Nucleus accumbens (tissue), 56 donors: Measurements from ENCODE around the gene CDH23.

Experiments
- DNase-seq, 56 donors: peaks; one replicate each; lab custom pipeline; 2025; lab: John Stamatoyannopoulos, UW

CDH23 gene

GRCh38 chr10:71719464-71720201 is 322.9 kb downstream of the CDH23 start, which contains the start of gene C10orf105:
TSS of gene C10orf105 (minus strand) at chr10:71719778. CDS start at chr10:71716337, 3,441 bp downstream.
- DNase-seq: peak in 13 of 56 donors; percentile 20 to 72 (median 50)

- peak in 4 of 56 donors; percentile 43 to 72 (median 56) for DNase-seq
These were observed 323.6 kb downstream of the CDH23 start for GRCh38 chr10:71720288-71720687.

GRCh38 chr10:71721313-71721712 is 324.6 kb downstream of the CDH23 start:
- no peak for DNase-seq

GRCh38 chr10:71722849-71723248 is 326.1 kb downstream of the CDH23 start:
- DNase-seq: no peak

DNA sequence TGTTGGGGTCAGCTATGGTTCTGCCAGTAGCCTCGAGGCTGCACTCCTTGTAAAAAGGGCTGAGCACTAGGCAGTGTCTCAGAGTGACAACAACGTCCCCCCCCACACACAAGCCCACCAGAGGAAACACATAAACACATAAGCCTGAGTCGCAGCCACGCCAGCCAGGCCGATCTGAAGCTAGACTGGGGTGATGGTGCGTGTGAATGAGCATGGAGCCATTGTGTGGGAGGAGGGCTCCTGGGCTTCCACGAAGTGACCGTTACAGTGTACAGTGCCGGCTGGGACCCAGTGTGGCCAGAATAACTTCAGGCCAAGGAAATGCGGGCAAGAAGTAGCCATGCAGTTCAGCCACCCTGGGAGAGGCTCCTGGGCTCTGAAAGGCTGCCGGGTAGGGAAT is 326.6 kb downstream of the CDH23 start:
- no peak for DNase-seq

DNA sequence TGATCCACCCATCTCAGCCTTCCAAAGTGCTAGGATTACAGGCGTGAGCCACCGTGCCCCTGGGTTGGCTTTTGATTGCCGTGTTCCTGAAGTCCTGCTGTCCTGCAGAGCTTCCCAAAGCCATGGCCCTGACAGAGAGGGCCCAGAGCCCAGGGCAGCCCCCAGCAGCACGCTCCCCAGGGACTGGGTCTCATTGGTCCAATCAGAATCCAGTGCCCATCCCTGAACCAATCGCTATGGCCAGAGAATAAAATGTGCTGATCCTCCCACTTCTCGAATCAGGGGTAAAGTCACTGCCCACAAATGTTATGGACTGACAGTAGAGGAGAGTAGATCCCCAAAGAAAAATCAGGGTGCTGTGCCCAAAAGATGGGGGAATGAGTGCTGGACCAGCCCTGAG is 327.8 kb downstream of the CDH23 start:
- no peak for DNase-seq

- DNase-seq: no peak
These were observed 328.5 kb downstream of the CDH23 start for GRCh38 chr10:71725249-71725648.

DNA sequence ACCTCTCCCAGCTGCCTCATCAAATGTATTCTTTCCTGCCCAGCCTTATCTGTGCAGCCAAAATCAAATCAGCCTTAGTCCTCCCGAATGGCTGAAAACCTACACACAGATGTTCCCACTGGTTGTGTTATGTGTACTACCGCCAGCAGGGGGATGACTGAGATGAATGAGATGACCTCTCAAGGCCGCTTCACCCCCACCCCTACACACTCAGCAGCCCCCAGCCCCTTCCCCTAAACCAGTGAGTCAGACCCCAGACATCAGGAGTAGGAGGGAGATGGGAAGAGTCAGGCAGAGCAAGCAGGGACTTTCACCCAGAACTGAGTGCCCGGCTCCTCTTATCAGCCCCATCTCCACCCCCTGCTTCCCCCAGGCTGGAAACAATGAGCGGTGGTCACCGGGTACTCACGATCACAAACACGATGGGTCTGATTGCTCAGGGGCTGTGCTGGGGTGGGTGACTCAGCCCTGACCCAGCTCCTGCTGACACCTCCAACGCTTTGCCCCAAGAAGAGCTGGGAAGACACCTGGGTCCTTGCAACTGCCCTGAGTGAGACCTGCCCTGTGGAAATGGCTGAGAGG is 329.4 kb downstream of the CDH23 start:
- DNase-seq: no peak

GRCh38 chr10:71726580-71727104 is 329.9 kb downstream of the CDH23 start:
- no peak for DNase-seq

GRCh38 chr10:71727105-71727737 is 330.5 kb downstream of the CDH23 start:
- DNase-seq: no peak

DNA sequence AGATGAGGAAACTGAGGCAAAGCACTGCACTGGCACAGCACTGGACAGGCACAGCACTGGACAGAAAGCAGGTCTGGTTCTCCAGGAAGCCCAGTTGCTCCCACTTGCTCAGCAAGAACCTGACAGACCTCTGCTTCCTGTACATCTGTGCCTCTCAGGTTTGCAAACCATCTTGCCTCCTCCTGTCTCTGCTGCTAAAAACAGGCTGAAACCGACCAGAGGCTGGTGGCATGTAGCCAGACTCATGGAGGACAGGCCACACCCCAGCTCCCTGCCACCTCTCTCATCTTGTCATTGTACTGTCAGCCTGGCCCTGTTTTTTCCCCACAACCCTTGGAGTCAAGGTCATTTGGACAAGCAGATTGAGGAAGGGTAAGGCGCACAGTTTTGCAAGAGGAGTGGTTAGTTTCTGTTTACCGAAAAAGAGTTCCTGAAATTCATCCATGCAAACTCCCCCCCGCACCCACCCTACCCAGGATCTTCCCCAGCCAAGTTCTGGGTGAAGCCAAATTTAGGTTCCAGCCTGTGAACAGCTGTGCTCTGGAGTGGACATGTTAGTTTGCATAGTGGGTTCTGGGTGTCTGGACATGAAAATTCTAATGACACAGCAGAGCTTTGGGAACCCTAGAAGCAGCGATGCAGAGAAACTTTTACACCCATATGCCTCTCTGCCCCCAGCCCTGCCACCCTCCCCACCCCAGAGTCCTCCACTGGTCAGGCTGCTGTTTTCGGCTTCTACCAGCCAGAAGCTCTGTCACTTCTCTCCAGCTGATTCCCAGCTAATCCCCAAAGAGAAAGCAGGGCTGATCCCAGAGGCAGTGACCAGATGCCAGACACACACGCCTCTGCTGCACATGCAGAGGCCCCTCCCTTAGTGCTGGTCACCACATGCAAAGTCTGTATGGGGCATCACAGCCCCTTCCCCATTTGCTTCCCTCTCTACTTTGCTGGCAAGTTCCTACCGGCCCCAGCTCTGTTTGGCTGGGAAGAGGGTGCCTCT is 331.3 kb downstream of the CDH23 start:
- peak in 3 of 56 donors; percentile 14 to 34 (median 23) for DNase-seq

- peak in 3 of 56 donors; percentile 21 to 36 (median 31) for DNase-seq
These were observed 332.5 kb downstream of the CDH23 start for GRCh38 chr10:71729161-71729636.

DNA sequence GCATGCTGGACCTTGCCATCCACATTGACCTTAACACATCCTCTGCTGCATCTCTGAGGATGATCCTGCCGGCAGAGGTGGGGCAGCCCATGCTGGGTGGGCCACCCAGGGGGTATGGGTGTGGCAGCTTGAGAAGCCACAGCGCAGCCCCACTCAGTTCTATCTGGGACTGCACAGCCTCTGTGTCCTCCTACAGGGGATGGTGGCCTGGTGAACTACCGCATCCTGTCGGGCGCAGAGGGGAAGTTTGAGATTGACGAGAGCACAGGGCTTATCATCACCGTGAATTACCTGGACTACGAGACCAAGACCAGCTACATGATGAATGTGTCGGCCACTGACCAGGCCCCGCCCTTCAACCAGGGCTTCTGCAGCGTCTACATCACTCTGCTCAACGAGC is 335.1 kb downstream of the CDH23 start:
- DNase-seq: no peak

GRCh38 chr10:71734797-71735196 is 338.1 kb downstream of the CDH23 start:
- no peak for DNase-seq

DNA sequence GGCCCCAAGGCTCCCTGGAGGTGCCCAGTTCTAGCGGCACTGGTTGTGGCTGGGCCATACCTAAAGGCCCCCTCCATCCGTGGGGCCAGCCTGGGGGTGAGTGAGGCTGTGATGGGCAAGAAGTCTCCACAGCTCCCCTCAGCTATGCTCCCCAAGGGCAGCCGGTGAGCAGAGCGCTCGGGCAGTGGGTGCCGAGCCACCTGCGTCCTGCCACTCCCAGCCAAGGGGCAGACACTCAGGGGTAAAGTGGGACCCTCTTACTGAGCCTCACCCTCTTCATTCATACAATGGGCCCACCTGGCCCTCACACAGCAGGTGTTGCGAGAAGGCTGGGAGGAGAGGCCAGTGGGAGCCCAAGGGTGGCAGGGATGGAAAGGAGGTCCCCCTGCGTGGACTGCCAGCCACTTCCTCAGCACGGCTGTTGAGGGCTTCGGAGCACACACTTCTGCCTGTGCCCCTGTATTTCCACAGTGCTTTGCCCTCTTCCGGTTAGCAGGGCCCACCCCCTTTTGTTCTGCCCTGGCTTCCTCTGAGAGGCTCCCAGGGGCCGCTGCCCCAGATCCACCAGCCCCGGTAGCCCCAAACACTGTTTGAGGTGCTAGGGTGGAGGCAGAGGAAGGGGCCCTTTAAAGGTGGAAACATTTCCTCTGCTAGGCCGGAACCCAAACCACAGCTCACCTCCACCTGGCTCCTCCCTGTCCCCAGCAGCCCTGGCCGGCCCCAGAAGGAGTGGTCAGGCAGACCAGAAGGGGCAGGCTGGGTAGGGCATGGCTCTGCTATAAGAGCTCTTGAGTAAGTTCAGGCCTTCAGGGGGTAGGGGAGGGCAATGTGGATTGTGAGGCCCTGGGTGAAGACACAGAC is 339.2 kb downstream of the CDH23 start:
- DNase-seq: no peak

- no peak for DNase-seq
These were observed 339.8 kb downstream of the CDH23 start for GRCh38 chr10:71736570-71736952.

GRCh38 chr10:71737001-71737833 is 340.5 kb downstream of the CDH23 start:
- DNase-seq: no peak

DNA sequence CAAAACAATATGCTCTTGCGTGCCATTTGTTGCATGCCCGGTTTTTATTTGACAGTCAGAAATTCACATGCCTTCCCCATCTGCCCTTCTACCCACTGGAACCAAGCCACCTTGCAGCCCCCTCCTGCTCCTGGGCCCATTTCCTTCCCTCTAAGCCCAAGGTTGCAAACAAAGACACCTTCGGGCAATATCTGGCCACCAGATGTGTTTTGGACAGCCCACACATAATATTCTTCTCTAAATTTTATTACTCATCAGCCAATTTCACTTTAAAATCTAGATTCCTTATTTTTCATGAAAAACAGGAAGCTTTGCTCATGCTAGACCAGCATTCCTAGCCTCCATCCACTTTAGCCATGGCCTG is 341.1 kb downstream of the CDH23 start:
- DNase-seq: no peak
